Measurements from ENCODE around the gene EN2.

- TF ChIP-seq POLR2AphosphoS5 (IDR thresholded peaks at IDR 0.05; ENCODE audit: low read depth) (no peak), REST (IDR thresholded peaks at IDR 0.05; ENCODE audit: insufficient replicate concordance, low read depth) (no peak), CTCF (IDR thresholded peaks at IDR 0.05; ENCODE audit: insufficient read depth, low read length) (no peak)
Observed at GRCh38 chr7:155440018-155440410, 17.9 kb upstream of the EN2 start.
